HFF-Myc (cell line): ENCODE measurements around the gene DCDC2B.
A peak's percentile ranks its signal among the peaks of the same experiment; 100 is the strongest.

Experiments used
- DNase-seq: peaks from one replicate; pipeline ENCODE4 v3.0.0-alpha.2; 2011; ENCODE audit warnings: low read depth; ENCODE audit errors: extremely low read depth
- H3K4me3 ChIP-seq: replicated peaks from 2 replicates; pipeline ENCODE4 v1.5.1; 2011; ENCODE audit warnings: low read depth, mild to moderate bottlenecking, control low read depth, low read length
- CTCF ChIP-seq: IDR thresholded peaks from 2 replicates; pipeline ENCODE4 v1.5.1; 2012; ENCODE audit warnings: mild to moderate bottlenecking, low read depth, low read length, control low read depth; ENCODE audit errors: missing control alignments

The DCDC2B gene

DNA sequence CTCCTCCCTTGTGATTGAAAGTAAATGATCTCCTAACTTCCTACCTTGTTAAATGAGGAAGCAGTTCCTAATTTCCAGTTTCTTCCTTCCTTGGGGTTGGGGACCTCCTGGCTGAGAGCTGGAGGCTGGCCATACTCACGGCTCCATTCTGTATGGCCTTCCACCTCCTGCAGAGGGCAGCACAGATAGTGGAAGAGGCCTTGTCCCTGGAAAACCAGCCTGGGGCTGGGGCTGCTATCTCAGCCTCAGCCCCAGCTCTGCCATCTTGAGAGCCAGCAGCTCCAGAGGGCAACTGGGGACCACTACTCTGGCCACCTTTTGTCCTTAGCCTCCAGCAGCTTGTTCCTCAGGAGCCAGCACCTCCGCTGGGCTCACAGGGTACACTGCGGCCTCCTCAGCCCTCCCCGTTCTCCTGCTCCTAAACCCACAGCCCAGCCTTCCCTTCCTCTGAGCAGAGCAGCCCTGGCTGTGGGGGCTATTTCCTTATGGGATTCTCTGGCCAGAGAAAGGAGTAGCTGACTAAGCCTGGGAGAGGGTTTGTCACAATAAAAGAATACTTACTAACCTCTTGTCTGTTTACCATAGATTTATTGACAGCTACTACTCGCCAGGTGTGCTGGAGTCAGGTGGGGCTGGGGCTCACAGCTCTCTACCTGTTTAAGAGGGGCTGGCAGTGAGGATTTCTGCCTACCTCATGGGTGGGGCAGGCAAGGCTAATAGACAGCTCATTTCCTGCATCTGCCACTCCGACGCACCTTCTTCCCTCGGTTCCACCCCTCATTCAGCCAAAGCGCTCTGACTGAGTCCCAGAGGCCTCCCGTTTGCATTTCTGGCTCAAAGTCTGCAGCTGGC, 7.0 kb downstream of the DCDC2B start:
- no peak overlapping the region for H3K4me3 ChIP-seq
- DNase-seq: no peak
- peak; percentile 93 for TF ChIP-seq CTCF

GRCh38 chr1:32216566-32216965, 7.7 kb downstream of the DCDC2B start:
- no peak overlapping the region for H3K4me3 ChIP-seq
- no peak for TF ChIP-seq CTCF
- no peak for DNase-seq

DNA sequence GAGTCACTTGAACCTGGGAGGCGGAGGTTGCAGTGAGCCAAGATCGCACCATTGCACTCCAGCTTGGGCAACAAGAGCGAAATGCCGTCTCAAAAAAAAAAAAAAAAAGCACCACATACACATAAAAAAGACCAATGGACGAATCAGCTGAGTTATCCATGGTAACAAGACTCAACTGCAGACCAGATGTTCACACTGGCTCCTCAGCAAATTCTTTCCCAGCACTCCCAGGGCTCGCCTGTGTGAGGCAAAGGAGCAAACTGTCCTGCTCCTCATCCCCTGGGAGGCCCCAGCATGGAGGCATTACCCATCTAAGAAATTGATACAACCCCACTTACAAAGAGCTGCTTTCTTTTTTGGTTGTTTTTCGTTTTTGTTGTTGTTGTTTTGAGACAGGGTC, 10.1 kb downstream of the DCDC2B start:
- no peak overlapping the region for H3K4me3 ChIP-seq
- no peak for TF ChIP-seq CTCF
- DNase-seq: no peak

DNA sequence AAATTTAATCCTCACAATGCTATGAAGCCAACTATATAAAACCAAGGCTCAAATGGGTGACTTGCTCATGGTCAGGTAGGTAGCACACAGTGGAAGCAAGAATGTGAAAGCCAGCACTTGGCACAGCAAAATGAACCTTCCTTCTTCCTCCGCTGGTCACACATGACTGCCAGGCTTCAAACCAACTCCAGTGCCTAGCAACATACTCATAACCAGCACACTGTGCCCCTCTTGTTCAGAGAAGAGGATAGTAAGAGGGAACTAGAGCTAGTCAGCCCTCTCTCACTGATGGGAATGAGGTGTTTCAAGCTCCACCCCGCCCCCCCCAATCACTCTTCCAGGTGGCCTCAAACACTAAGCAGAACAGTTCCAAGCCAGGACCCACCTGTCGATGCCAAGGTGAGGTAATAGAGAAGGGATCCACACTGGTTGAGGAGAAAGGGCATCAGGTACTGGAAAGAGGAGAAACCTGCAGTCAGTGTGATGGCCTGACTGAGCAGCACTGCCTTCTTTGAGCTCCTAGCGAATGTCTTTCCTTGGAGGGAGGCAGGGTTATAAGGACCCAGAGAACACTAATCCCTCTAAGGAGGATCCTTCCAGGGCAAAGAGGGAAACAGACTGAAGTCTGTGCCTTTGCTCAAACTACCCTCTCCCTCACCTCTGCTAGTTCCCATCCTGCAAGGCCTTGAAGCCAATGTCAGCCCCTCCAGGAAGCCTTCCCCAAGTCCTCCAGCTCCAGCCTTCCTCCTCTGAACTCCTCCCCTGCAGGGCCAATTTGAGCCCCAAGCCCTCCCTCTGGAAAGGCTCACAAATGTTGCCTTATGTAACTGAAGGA, 12.1 kb downstream of the DCDC2B start:
- TF ChIP-seq CTCF: no peak
- H3K4me3 ChIP-seq: peak overlapping the region; percentile 98
- no peak for DNase-seq

GRCh38 chr1:32221581-32221979, 12.7 kb downstream of the DCDC2B start:
- peak overlapping the region; percentile 98 for H3K4me3 ChIP-seq
- no peak for TF ChIP-seq CTCF
- no peak for DNase-seq

DNA sequence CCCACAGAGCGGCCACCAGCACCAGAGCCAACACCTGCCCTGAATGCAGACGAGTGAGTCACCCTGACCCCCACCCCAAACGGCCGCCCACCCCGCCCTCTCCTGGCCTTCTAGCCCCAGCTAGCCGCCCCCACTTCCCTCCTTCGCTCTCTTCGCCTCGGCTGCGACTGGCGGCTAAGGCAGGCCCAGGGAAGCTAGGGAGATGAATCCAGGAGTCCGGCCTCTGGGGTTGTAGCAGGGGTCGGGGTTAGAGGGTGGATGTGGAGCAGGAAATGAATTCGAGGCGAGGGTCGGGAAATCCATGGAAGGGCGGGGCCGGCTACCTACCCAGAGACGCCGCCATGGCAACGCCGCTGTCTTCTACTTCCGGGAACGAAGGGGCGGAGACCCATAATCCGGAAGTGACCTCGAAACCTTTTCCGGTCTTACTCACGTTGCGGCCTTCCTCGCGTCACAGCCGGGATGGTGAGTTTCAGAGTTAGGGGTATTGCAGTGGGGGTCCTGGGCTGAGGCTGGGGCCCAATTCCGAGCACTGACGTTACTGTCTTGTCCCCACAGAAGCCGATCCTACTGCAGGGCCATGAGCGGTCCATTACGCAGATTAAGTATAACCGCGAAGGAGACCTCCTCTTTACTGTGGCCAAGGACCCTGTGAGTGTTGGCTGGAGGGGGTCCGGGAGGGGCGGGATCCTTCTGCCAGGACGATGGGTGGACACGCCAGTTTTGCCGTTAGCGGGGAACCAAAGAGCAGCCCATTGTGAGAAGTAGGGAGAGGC, 13.3 kb downstream of the DCDC2B start, which contains the start of the genes EIF3I and TMEM234:
TSS of gene EIF3I (plus strand) at position 428 of the 776 bp plus-strand sequence. CDS start at position 463, 35 bp downstream.
TSS of gene TMEM234 (minus strand) at position 374 of the 776 bp plus-strand sequence. CDS start at position 343, 31 bp downstream.
- H3K4me3 ChIP-seq: peak within 1 kb of the TSS; percentile 98
- no peak for TF ChIP-seq CTCF
- DNase-seq: peak; percentile 70
